Measurements from ENCODE around the gene CFAP251. TPM values are rescaled to one million over a fixed set of nuclear protein-coding genes. Genes with fewer than 3 reads are reported as not detected.

The CFAP251 gene
- total and polyA plus RNA-seq, 2 donors: 0.52 to 3.0 TPM

DNA sequence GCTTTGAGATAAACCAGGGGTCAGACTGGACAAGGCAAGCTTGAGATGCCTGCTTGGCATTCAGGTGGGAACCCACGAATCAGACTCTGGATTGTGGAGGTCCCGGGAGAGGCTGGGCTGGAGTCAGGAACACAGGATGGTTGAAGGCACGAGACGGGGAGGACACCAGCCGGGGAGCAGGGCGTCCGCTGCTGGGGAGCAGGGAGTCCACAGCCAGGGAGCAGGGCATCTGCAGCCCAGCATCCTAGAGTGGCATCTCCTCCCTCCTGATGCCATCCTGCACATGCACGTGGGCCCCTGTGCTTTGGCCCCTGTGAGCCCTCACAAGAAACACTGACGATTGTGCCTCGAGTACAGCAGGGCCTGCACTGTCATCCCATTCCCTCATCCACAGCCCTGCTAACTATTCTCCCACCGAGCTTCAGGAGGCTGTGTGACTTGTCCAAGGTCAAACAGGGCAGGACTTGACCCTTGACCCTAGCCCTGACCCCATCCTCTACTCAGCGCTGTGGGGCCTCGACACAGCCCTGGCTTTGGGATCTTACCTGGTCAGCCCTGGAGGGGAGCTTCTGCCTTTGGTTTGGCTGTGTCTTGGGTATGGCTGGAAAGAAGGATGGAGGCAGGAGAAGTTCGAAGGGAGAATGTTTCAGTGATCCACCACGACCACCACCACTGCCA is 45.1 kb downstream of the CFAP251 start:
- no peak overlapping the region for H3K27ac ChIP-seq (ENCODE audit: low read depth)
- DNase-seq (ENCODE audit: extremely low spot score): no peak
- WGBS: 91% methylated on average over 15 of the region's 15 CpGs
- H3K36me3 ChIP-seq (ENCODE audit: insufficient read depth): no peaks in the 10 kb centered on the region
- no peak overlapping the region for H3K4me3 ChIP-seq (ENCODE audit: low read depth, low read length)
- no peaks in the 10 kb centered on the region for H3K4me1 ChIP-seq (ENCODE audit: insufficient read depth)

- Histone ChIP-seq H3K4me3 (ENCODE audit: low read depth, low read length) (no peak overlapping the region), H3K36me3 (ENCODE audit: insufficient read depth) (no peaks in the 10 kb centered on the region), H3K4me1 (ENCODE audit: insufficient read depth) (no peaks in the 10 kb centered on the region), H3K27ac (ENCODE audit: low read depth) (no peak overlapping the region)
- DNase-seq (ENCODE audit: extremely low spot score): peak; percentile 10
- WGBS: 42% methylated on average over 9 of the region's 9 CpGs
Measured at GRCh38 chr12:121964813-121965643, 46.6 kb downstream of the CFAP251 start.

DNA sequence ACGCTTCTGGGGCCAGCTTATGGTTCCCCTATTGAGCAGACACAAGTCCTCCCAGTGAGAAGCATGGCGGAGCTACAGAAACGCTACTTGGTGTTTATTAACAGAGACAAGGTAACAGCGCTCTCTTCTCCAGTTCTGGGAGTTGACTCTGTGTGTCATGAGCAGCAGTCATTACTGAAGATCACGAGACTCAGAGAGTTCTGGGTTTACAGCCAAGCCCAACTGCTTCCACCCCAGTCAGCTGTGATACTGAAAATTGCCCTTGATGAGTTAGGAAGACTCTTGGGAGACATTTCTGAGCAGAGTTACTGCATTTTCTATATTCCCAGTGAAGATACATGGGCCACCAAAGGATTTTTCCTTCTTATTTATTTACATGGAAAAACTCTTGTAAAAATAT is 48.6 kb downstream of the CFAP251 start:
- 86% methylated on average over 5 of the region's 5 CpGs for WGBS
- Histone ChIP-seq H3K27ac (ENCODE audit: low read depth) (no peak overlapping the region), H3K36me3 (ENCODE audit: insufficient read depth) (no peaks in the 10 kb centered on the region), H3K4me3 (ENCODE audit: low read depth, low read length) (no peak overlapping the region), H3K4me1 (ENCODE audit: insufficient read depth) (no peaks in the 10 kb centered on the region)
- DNase-seq (ENCODE audit: extremely low spot score): no peak

DNA sequence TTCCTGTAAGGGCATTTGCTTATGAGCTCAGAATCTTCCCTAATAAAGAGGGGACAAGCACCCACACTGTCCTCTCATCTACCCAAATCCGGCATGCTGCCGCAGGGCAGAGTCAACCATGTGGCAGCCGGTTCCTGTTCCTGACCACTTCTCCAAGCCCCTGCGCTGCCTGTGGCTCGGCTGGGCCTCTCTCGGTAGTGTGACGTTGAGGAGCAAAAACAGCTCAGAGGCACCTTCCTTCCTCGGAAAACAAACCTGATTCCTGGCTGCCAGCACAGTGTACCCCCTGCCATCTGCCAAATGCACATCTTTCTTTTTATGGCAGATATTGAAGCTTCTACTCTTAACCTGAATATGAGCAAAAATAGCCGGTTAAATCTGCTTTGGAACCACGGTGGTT is 50.5 kb downstream of the CFAP251 start:
- DNase-seq (ENCODE audit: extremely low spot score): no peak
- H3K36me3 ChIP-seq (ENCODE audit: insufficient read depth): no peaks in the 10 kb centered on the region
- H3K4me1 ChIP-seq (ENCODE audit: insufficient read depth): no peaks in the 10 kb centered on the region
- WGBS: 78% methylated on average over 10 of the region's 10 CpGs
- H3K4me3 ChIP-seq (ENCODE audit: low read depth, low read length): no peak overlapping the region
- no peak overlapping the region for H3K27ac ChIP-seq (ENCODE audit: low read depth)

DNA sequence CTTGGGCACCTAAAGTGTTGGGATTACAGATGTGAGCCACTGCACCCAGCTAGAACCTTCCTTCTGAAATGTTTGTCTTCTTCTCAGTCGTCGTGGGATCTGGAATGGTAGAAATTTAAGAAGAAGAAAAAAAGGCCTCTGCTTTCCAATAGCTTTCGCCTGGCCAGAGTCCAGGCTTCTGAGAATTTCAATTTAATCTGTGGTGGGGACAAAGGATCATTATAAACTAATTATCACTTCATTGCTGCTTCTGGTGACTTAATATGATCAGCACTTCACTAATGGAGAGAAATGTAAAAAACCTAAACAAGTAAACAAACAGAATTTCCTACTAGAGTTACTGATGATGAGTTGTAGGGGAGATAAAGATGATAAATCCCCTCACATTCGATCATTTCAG is 51.3 kb downstream of the CFAP251 start:
- Histone ChIP-seq H3K27ac (ENCODE audit: low read depth) (no peak overlapping the region), H3K36me3 (ENCODE audit: insufficient read depth) (no peaks in the 10 kb centered on the region), H3K4me1 (ENCODE audit: insufficient read depth) (no peaks in the 10 kb centered on the region), H3K4me3 (ENCODE audit: low read depth, low read length) (no peak overlapping the region)
- WGBS: 70% methylated on average over 4 of the region's 4 CpGs
- no peak for DNase-seq (ENCODE audit: extremely low spot score)

DNA sequence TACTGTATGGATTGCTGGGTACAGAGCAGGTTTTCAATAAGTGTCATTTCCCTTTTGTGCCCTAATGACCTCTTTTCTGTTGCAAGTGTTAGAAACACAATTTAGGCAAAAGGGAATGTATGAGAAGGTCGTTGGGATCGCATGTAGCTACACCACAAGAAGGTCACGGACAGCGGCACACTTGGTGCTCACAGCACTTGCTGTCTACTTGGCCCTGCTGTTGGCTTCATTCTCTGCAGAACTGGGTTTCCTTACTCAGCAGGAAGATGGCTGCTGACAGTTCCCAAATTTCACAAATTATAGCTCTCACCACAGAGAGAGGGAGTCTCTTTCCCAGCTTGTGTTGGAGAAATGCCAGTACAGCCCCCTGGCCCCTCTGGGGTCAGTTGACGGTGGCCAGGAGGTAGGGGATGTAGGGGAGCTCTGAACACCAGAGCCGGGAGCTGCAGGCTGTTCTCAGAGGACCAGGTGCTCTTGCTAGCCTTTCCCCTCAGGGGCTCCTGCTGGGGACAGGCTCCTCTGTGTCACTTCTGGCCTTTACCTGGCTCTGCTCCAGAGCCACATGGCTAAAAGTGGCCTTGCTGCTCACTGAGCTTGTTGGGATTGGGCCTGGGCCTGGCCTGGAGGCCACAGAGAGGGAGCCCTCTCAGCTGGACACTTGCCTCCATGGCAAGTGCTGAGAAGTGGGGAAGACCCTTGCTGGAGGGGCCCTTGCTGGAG is 52.3 kb downstream of the CFAP251 start:
- H3K4me3 ChIP-seq (ENCODE audit: low read depth, low read length): no peak overlapping the region
- H3K36me3 ChIP-seq (ENCODE audit: insufficient read depth): no peaks in the 10 kb centered on the region
- DNase-seq (ENCODE audit: extremely low spot score): no peak
- no peak overlapping the region for H3K27ac ChIP-seq (ENCODE audit: low read depth)
- 77% methylated on average over 6 of the region's 6 CpGs for WGBS
- H3K4me1 ChIP-seq (ENCODE audit: insufficient read depth): no peaks in the 10 kb centered on the region

DNA sequence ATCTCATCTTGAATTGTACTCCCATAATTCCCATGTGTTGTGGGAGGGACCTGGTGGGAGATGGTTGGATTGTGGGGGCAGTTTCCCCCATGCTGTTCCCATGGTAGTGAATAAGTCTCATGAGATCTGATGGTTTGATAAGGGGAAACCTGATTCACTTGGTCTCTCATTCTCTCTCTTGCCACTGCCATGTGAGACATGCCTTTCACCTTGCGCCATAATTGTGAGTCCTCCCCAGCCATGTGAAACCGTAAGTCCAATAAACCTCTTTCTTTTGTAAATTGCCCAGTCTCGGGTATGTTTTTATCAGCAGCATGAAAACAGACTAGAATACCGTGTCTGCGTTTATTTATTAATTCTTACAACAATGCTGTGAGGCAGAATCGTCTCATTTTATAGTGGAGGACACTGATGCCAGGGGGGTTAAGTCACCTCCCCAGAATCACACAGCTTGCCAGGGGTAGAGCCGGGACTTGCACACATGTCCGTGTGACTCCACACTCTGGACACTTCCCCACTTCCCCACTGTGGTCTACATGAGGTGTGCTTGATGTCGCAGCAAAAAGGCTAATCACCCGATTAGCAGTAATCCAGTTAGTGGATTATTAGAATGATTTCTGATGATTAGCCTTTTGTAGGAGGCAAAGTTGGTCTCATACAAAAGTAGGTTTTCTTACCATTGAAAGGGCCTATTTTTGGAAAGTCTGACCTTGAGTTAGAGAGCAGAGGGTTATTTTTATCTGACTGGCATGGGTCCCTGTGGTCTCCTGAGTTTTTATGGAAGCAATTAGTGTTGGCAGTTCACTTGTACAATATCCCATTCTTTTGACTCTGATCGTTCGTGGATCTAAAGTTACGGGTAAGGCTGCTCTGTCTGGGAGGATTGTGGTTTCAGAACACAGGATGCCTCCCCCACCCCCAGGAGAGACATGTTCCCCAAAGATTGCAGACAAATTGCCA is 55.9 kb downstream of the CFAP251 start:
- H3K36me3 ChIP-seq (ENCODE audit: insufficient read depth): no peaks in the 10 kb centered on the region
- DNase-seq (ENCODE audit: extremely low spot score): no peak
- 73% methylated on average over 13 of the region's 13 CpGs for WGBS
- no peak overlapping the region for H3K4me3 ChIP-seq (ENCODE audit: low read depth, low read length)
- H3K27ac ChIP-seq (ENCODE audit: low read depth): no peak overlapping the region
- H3K4me1 ChIP-seq (ENCODE audit: insufficient read depth): no peaks in the 10 kb centered on the region

DNA sequence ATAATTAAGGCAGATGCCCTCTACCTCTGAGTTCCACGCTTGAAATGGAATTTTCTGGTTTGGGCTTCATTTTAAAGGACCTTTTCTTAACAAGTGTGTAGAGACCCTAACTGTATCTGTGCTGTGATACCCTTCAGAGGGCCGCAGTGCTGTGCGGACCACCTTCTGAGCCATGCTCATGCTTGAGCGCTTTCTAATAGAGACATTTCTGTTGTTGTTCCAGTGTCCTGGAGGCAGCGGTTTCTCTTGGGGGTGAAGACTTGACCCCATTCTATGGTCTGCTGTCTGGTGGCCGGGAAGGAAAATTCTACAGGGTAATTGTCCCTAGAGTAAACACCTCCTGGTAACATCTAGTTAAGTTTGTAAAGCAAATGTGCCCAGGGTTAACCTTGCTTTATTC is 56.6 kb downstream of the CFAP251 start:
- WGBS: 86% methylated on average over 6 of the region's 6 CpGs
- Histone ChIP-seq H3K4me3 (ENCODE audit: low read depth, low read length) (no peak overlapping the region), H3K4me1 (ENCODE audit: insufficient read depth) (no peaks in the 10 kb centered on the region), H3K36me3 (ENCODE audit: insufficient read depth) (no peaks in the 10 kb centered on the region), H3K27ac (ENCODE audit: low read depth) (no peak overlapping the region)
- no peak for DNase-seq (ENCODE audit: extremely low spot score)

GRCh38 chr12:121976950-121977349 is 58.6 kb downstream of the CFAP251 start:
- H3K4me1 ChIP-seq (ENCODE audit: insufficient read depth): no peaks in the 10 kb centered on the region
- 93% methylated on average over 5 of the region's 5 CpGs for WGBS
- DNase-seq (ENCODE audit: extremely low spot score): no peak

DNA sequence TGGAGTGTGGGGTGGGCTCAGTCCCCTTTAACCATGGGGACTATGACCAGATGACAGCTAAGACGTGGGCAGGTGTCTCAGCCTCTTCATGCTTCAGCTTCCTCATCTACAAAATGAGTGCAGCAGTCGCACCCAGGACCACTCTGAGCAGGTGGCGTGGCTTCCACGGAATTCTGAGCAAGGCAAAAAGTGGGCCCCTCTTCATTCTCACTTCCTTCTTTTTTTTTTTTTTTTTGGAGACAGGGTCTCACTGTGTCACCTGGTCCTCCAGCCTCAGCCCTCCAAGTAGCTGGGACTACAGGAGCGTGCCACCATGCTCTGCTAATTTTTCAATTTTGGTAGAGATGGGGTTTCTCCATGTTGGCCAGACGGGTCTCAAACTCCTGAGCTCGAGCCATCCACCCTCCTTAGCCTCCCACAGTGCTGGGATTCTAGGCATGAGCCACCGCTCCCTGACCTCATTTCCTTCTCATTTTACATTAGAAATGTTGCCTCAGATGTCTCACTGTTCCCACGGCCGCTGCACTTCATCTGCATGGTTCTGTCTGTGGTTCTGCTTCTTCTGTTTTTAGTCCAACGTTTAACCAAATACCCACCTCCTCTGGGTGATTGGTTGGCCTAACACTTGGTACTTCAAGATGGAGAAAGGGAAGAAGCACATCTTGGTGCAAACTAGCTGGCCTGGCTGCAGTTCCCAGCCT is 61.9 kb downstream of the CFAP251 start:
- Histone ChIP-seq H3K4me1 (ENCODE audit: insufficient read depth) (no peaks in the 10 kb centered on the region), H3K36me3 (ENCODE audit: insufficient read depth) (no peaks in the 10 kb centered on the region), H3K27ac (ENCODE audit: low read depth) (no peak overlapping the region), H3K4me3 (ENCODE audit: low read depth, low read length) (no peak overlapping the region)
- DNase-seq (ENCODE audit: extremely low spot score): no peak
- WGBS: 73% methylated on average over 11 of the region's 11 CpGs

More at GRCh38 chr12:121976950-121977349, 58.6 kb downstream of the CFAP251 start:
- Histone ChIP-seq H3K27ac (ENCODE audit: low read depth) (no peak overlapping the region), H3K4me3 (ENCODE audit: low read depth, low read length) (no peak overlapping the region), H3K36me3 (ENCODE audit: insufficient read depth) (no peaks in the 10 kb centered on the region)

GRCh38 chr12:121980892-121981272 is 62.5 kb downstream of the CFAP251 start:
- 86% methylated on average over 14 of the region's 14 CpGs for WGBS
- Histone ChIP-seq H3K4me1 (ENCODE audit: insufficient read depth) (no peaks in the 10 kb centered on the region), H3K4me3 (ENCODE audit: low read depth, low read length) (no peak overlapping the region), H3K36me3 (ENCODE audit: insufficient read depth) (no peaks in the 10 kb centered on the region), H3K27ac (ENCODE audit: low read depth) (no peak overlapping the region)
- DNase-seq (ENCODE audit: extremely low spot score): no peak

DNA sequence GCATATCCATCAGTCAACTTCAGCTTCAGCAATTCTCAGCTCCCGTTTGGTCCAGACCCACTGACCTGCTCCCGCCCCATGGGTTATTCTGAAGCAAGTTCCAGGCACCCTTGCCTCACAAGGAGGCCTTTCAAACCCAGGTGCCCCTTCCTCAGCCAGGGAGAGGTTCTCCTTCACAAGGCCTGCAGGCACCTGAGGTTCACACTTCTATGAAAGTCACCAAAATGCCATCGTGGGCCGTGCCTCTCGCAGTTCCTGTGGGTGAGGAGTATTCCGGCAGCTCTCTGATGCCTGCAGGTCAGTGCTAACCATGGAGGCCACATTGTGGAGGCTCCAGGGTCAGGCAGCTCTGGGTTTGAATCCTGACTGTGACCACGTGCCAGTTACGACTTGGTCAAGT is 63.1 kb downstream of the CFAP251 start:
- WGBS: 88% methylated on average over 8 of the region's 8 CpGs
- no peak overlapping the region for H3K27ac ChIP-seq (ENCODE audit: low read depth)
- no peaks in the 10 kb centered on the region for H3K4me1 ChIP-seq (ENCODE audit: insufficient read depth)
- H3K4me3 ChIP-seq (ENCODE audit: low read depth, low read length): no peak overlapping the region
- no peak for DNase-seq (ENCODE audit: extremely low spot score)
- H3K36me3 ChIP-seq (ENCODE audit: insufficient read depth): no peaks in the 10 kb centered on the region
